CD8-positive, alpha-beta memory T cell (primary cell): ENCODE measurements around the gene LMF1. TPM values are rescaled to one million over a fixed set of nuclear protein-coding genes. Genes with fewer than 3 reads are reported as not detected.
A peak's percentile ranks its signal among the peaks of the same experiment; 100 is the strongest.
"Not testable (repeated sequence)": the region's sequence is repeated elsewhere in the genome, so short reads cannot be mapped to it uniquely, and the experiment has no call there.

Experiments used
- CTCF ChIA-PET: fragments of 350-600 bp; sonication (Branson Sonifier 250); formaldehyde crosslinking; loops from one replicate; lab custom pipeline; 2021; ENCODE audit warnings: antibody characterized with exemption; lab: Charles Lee
- POLR2A ChIA-PET: fragments of 350-600 bp; sonication (Branson Sonifier 250); formaldehyde crosslinking; loops from one replicate; lab custom pipeline; 2021; ENCODE audit warnings: antibody characterized with exemption; lab: Charles Lee
- DNase-seq, 5 donors: peaks; one replicate each; pipeline versions ENCODE4 v3.0.0 to v3.0.0-alpha.2; 2020 to 2022; ENCODE audit warnings: mixed read lengths in 1 of 5
- H3K27ac ChIP-seq: one replicate; pipeline ENCODE4 v1.7.0; 2013; ENCODE audit warnings: low read depth, mild to moderate bottlenecking, low read length, moderate library complexity
- H3K27me3 ChIP-seq: 2 replicates; pipeline ENCODE4 v1.7.0; 2013; ENCODE audit warnings: low read length, mild to moderate bottlenecking; ENCODE audit not compliant: insufficient read depth, poor library complexity, severe bottlenecking
- H3K36me3 ChIP-seq: 2 replicates; pipeline ENCODE4 v1.7.0; 2013; ENCODE audit warnings: mild to moderate bottlenecking, low read length, moderate library complexity; ENCODE audit not compliant: insufficient read depth
- H3K4me1 ChIP-seq: 2 replicates; pipeline ENCODE4 v1.7.0; 2013; ENCODE audit warnings: mild to moderate bottlenecking, low read length, moderate library complexity; ENCODE audit not compliant: insufficient read depth
- H3K4me3 ChIP-seq: 2 replicates; pipeline ENCODE4 v1.7.0; 2013; ENCODE audit warnings: mild to moderate bottlenecking, low read length
- H3K9me3 ChIP-seq: 2 replicates; pipeline ENCODE4 v1.7.0; 2013; ENCODE audit warnings: mild to moderate bottlenecking, low read length
- H3K27ac Mint-ChIP-seq, 8 donors: one replicate each; pipeline ENCODE4 v1.8.0; 2020 to 2021; ENCODE audit warnings: mixed read lengths in 8 of 8, mild to moderate bottlenecking in 6 of 8, inconsistent platforms in 3 of 8, moderate library complexity in 3 of 8
- H3K27me3 Mint-ChIP-seq, 2 donors: one replicate each; pipeline ENCODE4 v1.8.0; 2020 to 2021; ENCODE audit warnings: mixed read lengths in 2 of 2, mild to moderate bottlenecking in 1 of 2, moderate library complexity in 1 of 2
- H3K36me3 Mint-ChIP-seq, 3 donors: one replicate each; pipeline ENCODE4 v1.8.0; 2020 to 2021; ENCODE audit warnings: mixed read lengths in 3 of 3, inconsistent platforms in 1 of 3, mild to moderate bottlenecking in 1 of 3
- H3K4me1 Mint-ChIP-seq, 3 donors: one replicate each; pipeline ENCODE4 v1.8.0; 2020 to 2021; ENCODE audit warnings: mixed read lengths in 3 of 3, inconsistent platforms in 1 of 3, mild to moderate bottlenecking in 1 of 3
- H3K4me3 Mint-ChIP-seq, 7 donors: one replicate each; pipeline ENCODE4 v1.8.0; 2020 to 2021; ENCODE audit warnings: mixed read lengths in 7 of 7, mild to moderate bottlenecking in 6 of 7, moderate library complexity in 4 of 7, inconsistent platforms in 2 of 7
- H3K9me3 Mint-ChIP-seq, 5 donors: one replicate each; pipeline ENCODE4 v1.8.0; 2020 to 2022; ENCODE audit warnings: mixed read lengths in 5 of 5, mild to moderate bottlenecking in 3 of 5, moderate library complexity in 2 of 5, inconsistent platforms in 1 of 5
- polyA plus RNA-seq: library from polyadenylated mRNA; unstranded; fragments of 300-500 nt; fragmentation: Illumina TruSeq; gene quantifications from one replicate; pipeline ENCODE4 v1.2.3, GENCODE V29; 2021
- total RNA-seq, 2 experiments: library from RNA; stranded (reverse); gene quantifications; one replicate each; pipeline ENCODE4 v1.2.3, GENCODE V29; 2021

LMF1 gene
- total and polyA plus RNA-seq, 3 experiments from 2014 or later, result 11.7 to 15.8 (median 14.0) TPM

DNA sequence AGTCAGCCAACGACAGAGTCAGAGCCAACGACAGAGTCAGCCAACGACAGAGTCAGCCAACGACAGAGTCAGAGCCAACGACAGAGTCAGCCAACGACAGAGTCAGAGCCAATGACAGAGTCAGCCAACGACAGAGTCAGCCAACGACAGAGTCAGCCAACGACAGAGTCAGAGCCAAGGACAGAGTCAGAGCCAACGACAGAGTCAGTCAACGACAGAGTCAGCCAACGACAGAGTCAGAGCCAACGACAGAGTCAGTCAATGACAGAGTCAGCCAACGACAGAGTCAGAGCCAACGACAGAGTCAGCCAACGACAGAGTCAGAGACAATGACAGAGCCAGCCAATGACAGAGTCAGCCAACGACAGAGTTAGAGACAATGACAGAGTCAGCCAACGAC is 22.0 kb downstream of the LMF1 start:
- H3K4me1 Mint-ChIP-seq, POLR2A ChIA-PET, H3K4me1 ChIP-seq, H3K27me3 Mint-ChIP-seq, CTCF ChIA-PET, H3K27ac Mint-ChIP-seq, H3K27ac ChIP-seq, H3K9me3 Mint-ChIP-seq, H3K9me3 ChIP-seq, H3K4me3 Mint-ChIP-seq, DNase-seq, H3K27me3 ChIP-seq, H3K4me3 ChIP-seq: not testable (repeated sequence)
- peaks cover 8 to 50% (median 21%) of the 10 kb centered on the region in 3 donors for H3K36me3 Mint-ChIP-seq
- H3K36me3 ChIP-seq, result peaks cover 14% of the 10 kb centered on the region

DNA sequence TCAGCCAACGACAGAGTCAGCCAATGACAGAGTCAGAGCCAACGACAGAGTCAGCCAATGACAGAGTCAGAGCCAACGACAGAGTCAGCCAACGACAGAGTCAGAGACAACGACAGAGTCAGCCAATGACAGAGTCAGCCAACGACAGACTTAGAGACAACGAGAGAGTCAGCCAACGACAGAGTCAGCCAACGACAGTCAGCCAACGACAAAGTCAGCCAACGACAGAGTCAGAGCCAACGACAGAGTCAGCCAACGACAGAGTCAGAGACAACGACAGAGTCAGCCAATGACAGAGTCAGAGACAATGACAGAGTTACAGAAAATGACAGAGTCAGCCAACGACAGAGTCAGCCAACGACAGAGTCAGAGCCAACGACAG is 22.9 kb downstream of the LMF1 start:
- H3K4me3 ChIP-seq, H3K9me3 ChIP-seq, H3K4me3 Mint-ChIP-seq, H3K27me3 ChIP-seq, H3K27ac ChIP-seq, H3K27ac Mint-ChIP-seq, H3K4me1 Mint-ChIP-seq, POLR2A ChIA-PET, CTCF ChIA-PET, H3K27me3 Mint-ChIP-seq, H3K4me1 ChIP-seq: not testable (repeated sequence)
- peaks cover 14% of the 10 kb centered on the region for H3K36me3 ChIP-seq
- peaks cover 10 to 52% (median 24%) of the 10 kb centered on the region in 3 donors for H3K36me3 Mint-ChIP-seq
- H3K9me3 Mint-ChIP-seq, result peaks cover 0 to 10% (median 5%) of the 10 kb centered on the region in 5 donors
- peak in 1 of 5 donors; percentile 19 for DNase-seq

DNA sequence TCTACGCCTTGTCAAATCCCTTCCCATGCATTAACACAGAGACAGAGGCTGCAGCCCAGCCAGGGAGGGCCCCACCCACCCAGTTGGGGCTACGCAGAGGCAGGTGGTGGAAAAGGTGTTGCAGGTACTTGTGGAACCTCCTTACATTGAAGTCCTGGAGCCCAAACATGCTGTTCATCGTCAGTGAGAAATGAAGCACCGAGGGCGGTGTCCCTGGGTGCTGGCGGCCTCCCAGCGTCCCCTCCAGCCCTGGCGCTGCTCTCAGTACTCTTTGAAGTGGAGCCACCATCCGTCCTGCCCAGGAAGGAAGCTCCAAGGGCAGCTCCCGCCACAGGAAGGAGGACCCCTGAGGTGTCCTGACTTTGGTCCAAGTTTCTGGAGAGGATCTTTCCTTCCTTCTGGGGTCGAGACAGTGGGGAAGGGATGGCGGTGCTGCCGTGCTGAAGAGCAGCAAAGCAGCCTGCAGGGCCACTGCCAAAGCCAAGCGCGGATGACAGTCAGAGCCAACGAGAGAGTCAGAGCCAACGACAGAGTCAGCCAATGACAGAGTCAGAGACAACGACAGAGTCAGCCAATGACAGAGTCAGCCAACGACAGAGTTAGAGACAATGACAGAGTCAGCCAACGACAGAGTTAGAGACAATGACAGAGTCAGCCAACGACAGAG is 23.4 kb downstream of the LMF1 start:
- POLR2A ChIA-PET, result no interaction called here
- H3K27ac Mint-ChIP-seq, result no peak overlapping the region

GRCh38 chr16:946048-946395 is 24.8 kb downstream of the LMF1 start:
- H3K4me1 ChIP-seq, result no peaks in the 10 kb centered on the region
- H3K27me3 ChIP-seq, result no peaks in the 10 kb centered on the region
- Mint-ChIP-seq H3K27ac (no peak overlapping the region), H3K4me1 (no peaks in the 10 kb centered on the region), H3K36me3 (peaks cover 21 to 52% (median 38%) of the 10 kb centered on the region in 3 donors), H3K9me3 (peaks cover 3 to 27% (median 22%) of the 10 kb centered on the region in 5 donors), H3K27me3 (no peaks in the 10 kb centered on the region), H3K4me3 (no peak overlapping the region)
- peaks cover 10% of the 10 kb centered on the region for H3K9me3 ChIP-seq
- CTCF ChIA-PET, result no interaction called here
- peaks cover 12% of the 10 kb centered on the region for H3K36me3 ChIP-seq
- no peak overlapping the region for H3K4me3 ChIP-seq
- H3K27ac ChIP-seq, result no peak overlapping the region
- DNase-seq, result peak in 1 of 5 donors; percentile 20
- POLR2A ChIA-PET, result no interaction called here

More for the DNA sequence above, 23.4 kb downstream of the LMF1 start:
- H3K27ac ChIP-seq, result no peak overlapping the region
- H3K9me3 Mint-ChIP-seq, result peaks cover 3 to 15% (median 10%) of the 10 kb centered on the region in 5 donors
- CTCF ChIA-PET, result no interaction called here
- H3K36me3 Mint-ChIP-seq, result peaks cover 14 to 54% (median 30%) of the 10 kb centered on the region in 3 donors
- no peaks in the 10 kb centered on the region for H3K4me1 ChIP-seq
- no peak overlapping the region for H3K4me3 Mint-ChIP-seq
- H3K4me3 ChIP-seq, result no peak overlapping the region
- H3K4me1 Mint-ChIP-seq, result peaks cover 0 to 5% (median 5%) of the 10 kb centered on the region in 3 donors
- DNase-seq, result peak in 1 of 5 donors; percentile 30
- peaks cover 5% of the 10 kb centered on the region for H3K9me3 ChIP-seq
- H3K27me3 Mint-ChIP-seq, result no peaks in the 10 kb centered on the region
- H3K36me3 ChIP-seq, result peaks cover 17% of the 10 kb centered on the region
- H3K27me3 ChIP-seq, result no peaks in the 10 kb centered on the region

- Histone ChIP-seq H3K9me3 (peaks cover 10% of the 10 kb centered on the region), H3K4me3 (no peak overlapping the region), H3K27ac (no peak overlapping the region), H3K27me3 (no peaks in the 10 kb centered on the region), H3K4me1 (no peaks in the 10 kb centered on the region), H3K36me3 (peaks cover 11% of the 10 kb centered on the region)
- ChIA-PET CTCF (no interaction called here), POLR2A (no interaction called here)
- no peaks in the 10 kb centered on the region for H3K4me1 Mint-ChIP-seq
- H3K36me3 Mint-ChIP-seq, result peaks cover 21 to 54% (median 42%) of the 10 kb centered on the region in 3 donors
- no peak overlapping the region for H3K27ac Mint-ChIP-seq
- peaks cover 3 to 27% (median 22%) of the 10 kb centered on the region in 5 donors for H3K9me3 Mint-ChIP-seq
- no peak overlapping the region for H3K4me3 Mint-ChIP-seq
- H3K27me3 Mint-ChIP-seq, result no peaks in the 10 kb centered on the region
- peak in 1 of 5 donors; percentile 9 for DNase-seq
Observed at GRCh38 chr16:945271-946047, 25.3 kb downstream of the LMF1 start.

DNA sequence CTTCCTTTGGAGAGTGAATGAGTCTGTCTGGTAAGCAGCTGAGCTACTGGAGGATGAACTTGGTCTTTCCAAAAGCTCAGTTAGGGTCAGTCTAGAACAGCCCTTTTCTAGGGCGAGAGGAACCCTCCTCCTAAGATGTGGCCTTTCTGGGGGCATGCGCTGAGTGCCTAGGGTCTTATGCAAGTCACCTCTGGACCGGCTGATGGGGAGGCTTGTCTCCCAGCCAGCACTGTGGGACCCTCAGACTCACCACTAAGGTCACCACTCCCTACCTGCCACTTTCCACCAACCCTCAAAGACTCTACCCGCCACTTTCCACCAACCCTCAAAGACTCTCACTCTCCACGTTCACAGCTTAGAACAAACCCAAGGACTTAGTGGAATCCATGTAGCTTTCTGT is 26.8 kb downstream of the LMF1 start:
- Histone ChIP-seq H3K36me3 (peaks cover 11% of the 10 kb centered on the region), H3K27ac (no peak overlapping the region), H3K4me1 (no peaks in the 10 kb centered on the region), H3K27me3 (no peaks in the 10 kb centered on the region), H3K9me3 (peaks cover 10% of the 10 kb centered on the region), H3K4me3 (no peak overlapping the region)
- POLR2A ChIA-PET, result no interaction called here
- H3K27ac Mint-ChIP-seq, result peak overlapping the region in 1 of 8 donors; percentile 35
- no peaks in the 10 kb centered on the region for H3K4me1 Mint-ChIP-seq
- no peaks in the 10 kb centered on the region for H3K27me3 Mint-ChIP-seq
- no peak overlapping the region for H3K4me3 Mint-ChIP-seq
- DNase-seq, result peak in 1 of 5 donors; percentile 9
- H3K36me3 Mint-ChIP-seq, result peaks cover 21 to 62% (median 46%) of the 10 kb centered on the region in 3 donors
- CTCF ChIA-PET, result no interaction called here
- H3K9me3 Mint-ChIP-seq, result peaks cover 3 to 27% (median 22%) of the 10 kb centered on the region in 5 donors

DNA sequence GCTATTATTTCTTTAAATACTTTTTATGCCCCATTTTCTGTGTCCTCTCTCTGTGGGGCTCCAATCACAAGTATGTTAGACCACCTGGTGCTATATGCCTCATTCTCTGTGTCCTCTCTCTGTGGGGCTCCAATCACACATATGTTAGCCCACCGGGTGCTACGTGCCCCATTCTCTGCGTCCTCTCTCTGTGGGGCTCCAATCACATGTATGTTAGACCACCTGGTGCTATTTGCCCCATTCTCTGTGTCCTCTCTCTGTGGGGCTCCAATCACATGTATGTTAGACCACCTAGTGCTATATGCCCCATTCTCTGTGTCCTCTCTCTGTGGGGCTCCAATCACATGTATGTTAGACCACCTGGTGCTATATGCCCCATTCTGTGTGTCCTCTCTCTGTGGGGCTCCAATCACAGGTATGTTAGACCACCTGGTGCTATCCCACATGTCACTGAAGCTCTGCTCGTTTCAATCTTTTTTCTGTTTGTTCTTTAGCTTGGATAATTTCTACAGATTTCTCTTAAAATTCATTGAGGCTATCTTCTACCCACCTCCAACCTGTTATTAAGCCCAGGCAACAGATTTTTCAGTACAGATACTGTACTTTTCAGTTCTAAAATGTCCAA is 28.2 kb downstream of the LMF1 start:
- peaks cover 10% of the 10 kb centered on the region for H3K9me3 ChIP-seq
- no peak overlapping the region for H3K27ac ChIP-seq
- no peaks in the 10 kb centered on the region for H3K4me1 ChIP-seq
- DNase-seq, result no peak
- H3K27me3 Mint-ChIP-seq, result no peaks in the 10 kb centered on the region
- H3K36me3 ChIP-seq, result peaks cover 11% of the 10 kb centered on the region
- no peak overlapping the region for H3K4me3 Mint-ChIP-seq
- no peak overlapping the region for H3K4me3 ChIP-seq
- H3K9me3 Mint-ChIP-seq, result peaks cover 3 to 27% (median 22%) of the 10 kb centered on the region in 5 donors
- ChIA-PET POLR2A (no interaction called here), CTCF (no interaction called here)
- peaks cover 21 to 68% (median 50%) of the 10 kb centered on the region in 3 donors for H3K36me3 Mint-ChIP-seq
- H3K27me3 ChIP-seq, result no peaks in the 10 kb centered on the region
- no peak overlapping the region for H3K27ac Mint-ChIP-seq
- H3K4me1 Mint-ChIP-seq, result no peaks in the 10 kb centered on the region

- no peak overlapping the region for H3K4me3 Mint-ChIP-seq
- Histone ChIP-seq H3K4me1 (no peaks in the 10 kb centered on the region), H3K27ac (no peak overlapping the region), H3K27me3 (no peaks in the 10 kb centered on the region), H3K9me3 (peaks cover 10% of the 10 kb centered on the region), H3K4me3 (no peak overlapping the region), H3K36me3 (peaks cover 4% of the 10 kb centered on the region)
- H3K27ac Mint-ChIP-seq, result no peak overlapping the region
- ChIA-PET CTCF (no interaction called here), POLR2A (no interaction called here)
- H3K4me1 Mint-ChIP-seq, result peaks cover 0 to 6% (median 2%) of the 10 kb centered on the region in 3 donors
- DNase-seq, result no peak
- H3K36me3 Mint-ChIP-seq, result peaks cover 19 to 57% (median 45%) of the 10 kb centered on the region in 3 donors
- peaks cover 3 to 27% (median 22%) of the 10 kb centered on the region in 5 donors for H3K9me3 Mint-ChIP-seq
- H3K27me3 Mint-ChIP-seq, result no peaks in the 10 kb centered on the region
Observed at GRCh38 chr16:939941-940340, 30.8 kb downstream of the LMF1 start.
